ENCODE measurements around the gene KCP. TPM values are rescaled to one million over a fixed set of nuclear protein-coding genes. Genes with fewer than 3 reads are reported as not detected.

Gene KCP
- total and polyA plus RNA-seq, 2 experiments from 2014 or later = 0.76 to 1.1 TPM

- Histone ChIP-seq H3K79me2 (replicated peaks; ENCODE audit: insufficient read depth) (no peaks in the 10 kb centered on the region), H3K4me2 (no peak overlapping the region), H2AFZ (no peak overlapping the region), H3K36me3 (ENCODE audit: insufficient read depth) (0 out of 2 replicates have a peak, but pooled peaks cover 7% of the 10 kb centered on the region), H3K4me1 (ENCODE audit: insufficient read depth) (peaks cover 6% of the 10 kb centered on the region; the same call in 1 of the 2 replicates), H3K27me3 (ENCODE audit: insufficient read depth) (peaks cover 10% of the 10 kb centered on the region; the same call in 1 of the 2 replicates), H3K9me2 (ENCODE audit: insufficient read depth) (no peaks in the 10 kb centered on the region), H3K27ac (ENCODE audit: low read depth) (no peak overlapping the region), H3K4me3 (no peak overlapping the region), H3F3A (replicated peaks; ENCODE audit: low read depth) (no peaks in the 10 kb centered on the region), H4K20me1 (replicated peaks; ENCODE audit: insufficient read depth) (no peaks in the 10 kb centered on the region)
- H3K4me3 Mint-ChIP-seq = no peak overlapping the region
- H3K27ac Mint-ChIP-seq = no peak overlapping the region
- ATAC-seq (no peak), DNase-seq (ENCODE audit: low spot score) (no peak)
- H3K4me1 Mint-ChIP-seq = no peaks in the 10 kb centered on the region; the same call in 2 of the 3 replicates
- no peak for TF ChIP-seq ZNF331 (CRISPR knock-in tag; IDR thresholded peaks at IDR 0.05; ENCODE audit: low read depth)
- TF ChIP-seq EZH2phosphoT487 (IDR thresholded peaks at IDR 0.05; ENCODE audit: unreplicated experiment) = no peak
- no peak for TF ChIP-seq ZNF114 (CRISPR knock-in tag; IDR thresholded peaks at IDR 0.05)
- TF ChIP-seq JUNB (IDR thresholded peaks at IDR 0.05; ENCODE audit: unreplicated experiment) = no peak
- TF ChIP-seq NANOG (IDR thresholded peaks at IDR 0.05; ENCODE audit: borderline replicate concordance) = no peak
- no peak for TF ChIP-seq EZH2 (IDR thresholded peaks at IDR 0.05; ENCODE audit: low read depth, unreplicated experiment)
- no peak for TF ChIP-seq CREB1 (CRISPR knock-in tag; IDR thresholded peaks at IDR 0.05; ENCODE audit: low read depth)
- no peak for TF ChIP-seq REST (IDR thresholded peaks at IDR 0.05; ENCODE audit: unreplicated experiment)
- TF ChIP-seq, protein P1, sequence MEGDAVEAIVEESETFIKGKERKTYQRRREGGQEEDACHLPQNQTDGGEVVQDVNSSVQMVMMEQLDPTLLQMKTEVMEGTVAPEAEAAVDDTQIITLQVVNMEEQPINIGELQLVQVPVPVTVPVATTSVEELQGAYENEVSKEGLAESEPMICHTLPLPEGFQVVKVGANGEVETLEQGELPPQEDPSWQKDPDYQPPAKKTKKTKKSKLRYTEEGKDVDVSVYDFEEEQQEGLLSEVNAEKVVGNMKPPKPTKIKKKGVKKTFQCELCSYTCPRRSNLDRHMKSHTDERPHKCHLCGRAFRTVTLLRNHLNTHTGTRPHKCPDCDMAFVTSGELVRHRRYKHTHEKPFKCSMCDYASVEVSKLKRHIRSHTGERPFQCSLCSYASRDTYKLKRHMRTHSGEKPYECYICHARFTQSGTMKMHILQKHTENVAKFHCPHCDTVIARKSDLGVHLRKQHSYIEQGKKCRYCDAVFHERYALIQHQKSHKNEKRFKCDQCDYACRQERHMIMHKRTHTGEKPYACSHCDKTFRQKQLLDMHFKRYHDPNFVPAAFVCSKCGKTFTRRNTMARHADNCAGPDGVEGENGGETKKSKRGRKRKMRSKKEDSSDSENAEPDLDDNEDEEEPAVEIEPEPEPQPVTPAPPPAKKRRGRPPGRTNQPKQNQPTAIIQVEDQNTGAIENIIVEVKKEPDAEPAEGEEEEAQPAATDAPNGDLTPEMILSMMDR (conservative IDR thresholded peaks at IDR 0.05; ENCODE audit: low read depth in 2 of 2) = no peak
- TF ChIP-seq ETS1 (IDR thresholded peaks at IDR 0.05) = no peak
- TF ChIP-seq, protein P2, sequence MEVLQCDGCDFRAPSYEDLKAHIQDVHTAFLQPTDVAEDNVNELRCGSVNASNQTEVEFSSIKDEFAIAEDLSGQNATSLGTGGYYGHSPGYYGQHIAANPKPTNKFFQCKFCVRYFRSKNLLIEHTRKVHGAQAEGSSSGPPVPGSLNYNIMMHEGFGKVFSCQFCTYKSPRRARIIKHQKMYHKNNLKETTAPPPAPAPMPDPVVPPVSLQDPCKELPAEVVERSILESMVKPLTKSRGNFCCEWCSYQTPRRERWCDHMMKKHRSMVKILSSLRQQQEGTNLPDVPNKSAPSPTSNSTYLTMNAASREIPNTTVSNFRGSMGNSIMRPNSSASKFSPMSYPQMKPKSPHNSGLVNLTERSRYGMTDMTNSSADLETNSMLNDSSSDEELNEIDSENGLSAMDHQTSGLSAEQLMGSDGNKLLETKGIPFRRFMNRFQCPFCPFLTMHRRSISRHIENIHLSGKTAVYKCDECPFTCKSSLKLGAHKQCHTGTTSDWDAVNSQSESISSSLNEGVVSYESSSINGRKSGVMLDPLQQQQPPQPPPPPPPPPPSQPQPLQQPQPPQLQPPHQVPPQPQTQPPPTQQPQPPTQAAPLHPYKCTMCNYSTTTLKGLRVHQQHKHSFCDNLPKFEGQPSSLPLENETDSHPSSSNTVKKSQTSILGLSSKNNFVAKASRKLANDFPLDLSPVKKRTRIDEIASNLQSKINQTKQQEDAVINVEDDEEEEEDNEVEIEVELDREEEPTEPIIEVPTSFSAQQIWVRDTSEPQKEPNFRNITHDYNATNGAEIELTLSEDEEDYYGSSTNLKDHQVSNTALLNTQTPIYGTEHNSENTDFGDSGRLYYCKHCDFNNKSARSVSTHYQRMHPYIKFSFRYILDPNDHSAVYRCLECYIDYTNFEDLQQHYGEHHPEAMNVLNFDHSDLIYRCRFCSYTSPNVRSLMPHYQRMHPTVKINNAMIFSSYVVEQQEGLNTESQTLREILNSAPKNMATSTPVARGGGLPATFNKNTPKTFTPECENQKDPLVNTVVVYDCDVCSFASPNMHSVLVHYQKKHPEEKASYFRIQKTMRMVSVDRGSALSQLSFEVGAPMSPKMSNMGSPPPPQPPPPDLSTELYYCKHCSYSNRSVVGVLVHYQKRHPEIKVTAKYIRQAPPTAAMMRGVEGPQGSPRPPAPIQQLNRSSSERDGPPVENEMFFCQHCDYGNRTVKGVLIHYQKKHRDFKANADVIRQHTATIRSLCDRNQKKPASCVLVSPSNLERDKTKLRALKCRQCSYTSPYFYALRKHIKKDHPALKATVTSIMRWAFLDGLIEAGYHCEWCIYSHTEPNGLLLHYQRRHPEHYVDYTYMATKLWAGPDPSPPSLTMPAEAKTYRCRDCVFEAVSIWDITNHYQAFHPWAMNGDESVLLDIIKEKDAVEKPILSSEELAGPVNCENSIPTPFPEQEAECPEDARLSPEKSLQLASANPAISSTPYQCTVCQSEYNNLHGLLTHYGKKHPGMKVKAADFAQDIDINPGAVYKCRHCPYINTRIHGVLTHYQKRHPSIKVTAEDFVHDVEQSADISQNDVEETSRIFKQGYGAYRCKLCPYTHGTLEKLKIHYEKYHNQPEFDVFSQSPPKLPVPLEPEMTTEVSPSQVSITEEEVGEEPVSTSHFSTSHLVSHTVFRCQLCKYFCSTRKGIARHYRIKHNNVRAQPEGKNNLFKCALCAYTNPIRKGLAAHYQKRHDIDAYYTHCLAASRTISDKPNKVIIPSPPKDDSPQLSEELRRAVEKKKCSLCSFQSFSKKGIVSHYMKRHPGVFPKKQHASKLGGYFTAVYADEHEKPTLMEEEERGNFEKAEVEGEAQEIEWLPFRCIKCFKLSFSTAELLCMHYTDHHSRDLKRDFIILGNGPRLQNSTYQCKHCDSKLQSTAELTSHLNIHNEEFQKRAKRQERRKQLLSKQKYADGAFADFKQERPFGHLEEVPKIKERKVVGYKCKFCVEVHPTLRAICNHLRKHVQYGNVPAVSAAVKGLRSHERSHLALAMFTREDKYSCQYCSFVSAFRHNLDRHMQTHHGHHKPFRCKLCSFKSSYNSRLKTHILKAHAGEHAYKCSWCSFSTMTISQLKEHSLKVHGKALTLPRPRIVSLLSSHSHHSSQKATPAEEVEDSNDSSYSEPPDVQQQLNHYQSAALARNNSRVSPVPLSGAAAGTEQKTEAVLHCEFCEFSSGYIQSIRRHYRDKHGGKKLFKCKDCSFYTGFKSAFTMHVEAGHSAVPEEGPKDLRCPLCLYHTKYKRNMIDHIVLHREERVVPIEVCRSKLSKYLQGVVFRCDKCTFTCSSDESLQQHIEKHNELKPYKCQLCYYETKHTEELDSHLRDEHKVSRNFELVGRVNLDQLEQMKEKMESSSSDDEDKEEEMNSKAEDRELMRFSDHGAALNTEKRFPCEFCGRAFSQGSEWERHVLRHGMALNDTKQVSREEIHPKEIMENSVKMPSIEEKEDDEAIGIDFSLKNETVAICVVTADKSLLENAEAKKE (CRISPR knock-in tag; IDR thresholded peaks at IDR 0.05) = no peak
- TF ChIP-seq STAT1 (IDR thresholded peaks at IDR 0.05; ENCODE audit: unreplicated experiment) = no peak
- no peak for TF ChIP-seq POLR2AphosphoS5 (IDR thresholded peaks at IDR 0.05; ENCODE audit: low read depth)
- peaks cover 9% of the 10 kb centered on the region for H3K27me3 Mint-ChIP-seq (ENCODE audit: insufficient read depth, low read depth, poor library complexity)
- peaks cover 5% of the 10 kb centered on the region; the same call in 2 of the 3 replicates for H3K9me3 Mint-ChIP-seq
- peaks cover 4% of the 10 kb centered on the region for H3K36me3 Mint-ChIP-seq (ENCODE audit: low read depth)
These were observed 16.4 kb downstream of the KCP start for GRCh38 chr7:128894101-128894440.
